C4-2B (cell line): ENCODE data around the gene LEMD1.

ENCODE experiments used
- CTCF ChIP-seq: fragments of 450-650 bp; conservative IDR thresholded peaks from 2 replicates; pipeline ENCODE4 v1.5.1; 2017; ENCODE audit warnings: mild to moderate bottlenecking
- ZFX ChIP-seq: fragments of 450-650 bp; IDR thresholded peaks from 2 replicates; pipeline ENCODE4 v1.6.1; 2017

DNA sequence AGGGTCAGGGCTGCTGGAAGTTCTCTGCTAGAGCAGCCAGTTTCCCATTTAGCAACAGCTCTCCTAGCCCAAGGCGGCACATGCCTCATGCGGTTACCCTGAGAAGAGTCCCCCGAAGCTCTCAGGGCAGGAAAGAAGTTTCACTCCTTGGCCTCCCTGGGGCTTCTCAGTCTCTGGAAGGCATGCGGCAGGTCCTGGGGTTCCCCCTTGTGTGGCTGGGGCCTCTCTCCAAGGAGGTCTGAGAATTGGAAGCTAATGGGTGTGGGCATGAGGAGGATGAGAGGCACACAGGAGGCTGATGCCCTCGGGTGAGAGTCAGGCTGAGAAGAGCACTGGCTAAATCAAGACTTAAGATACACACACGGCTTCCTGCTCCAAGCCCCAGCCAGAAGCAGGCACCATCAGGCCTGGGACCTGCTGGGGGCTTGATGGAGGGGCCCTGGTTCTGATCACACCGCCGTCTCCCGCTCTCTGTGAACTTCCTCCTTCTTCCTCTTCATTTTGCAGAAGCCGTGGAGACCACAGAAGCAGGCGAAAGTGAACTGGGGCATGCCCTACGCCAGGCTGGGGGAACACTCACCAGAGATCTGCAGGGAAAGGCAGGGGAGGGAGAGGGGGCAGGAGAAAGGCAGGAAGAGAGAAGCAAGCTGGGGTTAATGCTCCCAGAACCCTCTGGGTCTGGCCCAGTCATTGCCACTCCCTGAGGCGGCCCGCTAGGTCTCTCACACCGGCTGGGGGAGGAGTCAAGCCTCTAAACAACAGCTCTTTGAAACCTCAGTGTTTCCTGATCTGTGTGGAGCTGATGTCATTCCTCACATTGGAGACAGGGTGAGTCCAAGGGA is 18.8 kb upstream of the LEMD1 start:
- no peak for TF ChIP-seq CTCF
- no peak for TF ChIP-seq ZFX
